Epithelial cell of proximal tubule (primary cell): ENCODE measurements around the gene DEPDC7. TPM values are rescaled to one million over a fixed set of nuclear protein-coding genes. Genes with fewer than 3 reads are reported as not detected.

Experiments used
- DNase-seq: peaks from one replicate; pipeline ENCODE4 v3.0.0-alpha.2; 2011; ENCODE audit warnings: low read depth
- H3K4me3 ChIP-seq: 2 replicates; pipeline ENCODE4 v1.5.1; 2011; ENCODE audit warnings: low read depth, mild to moderate bottlenecking, low read length
- total RNA-seq: library from RNA; depleted of rRNA; stranded (reverse); fragments of >200 nt; gene quantifications from 2 replicates; pipeline ENCODE4 v1.2.3, GENCODE V29; 2015
- TF ChIP-seq, protein P1 (sequence below): conservative IDR thresholded peaks from 2 replicates; pipeline ENCODE4 v1.5.1; 2012; ENCODE audit warnings: low read depth, mild to moderate bottlenecking, low read length

Gene DEPDC7
- total RNA-seq, 1 donor from 2014 or later = 2.2 TPM

DNA sequence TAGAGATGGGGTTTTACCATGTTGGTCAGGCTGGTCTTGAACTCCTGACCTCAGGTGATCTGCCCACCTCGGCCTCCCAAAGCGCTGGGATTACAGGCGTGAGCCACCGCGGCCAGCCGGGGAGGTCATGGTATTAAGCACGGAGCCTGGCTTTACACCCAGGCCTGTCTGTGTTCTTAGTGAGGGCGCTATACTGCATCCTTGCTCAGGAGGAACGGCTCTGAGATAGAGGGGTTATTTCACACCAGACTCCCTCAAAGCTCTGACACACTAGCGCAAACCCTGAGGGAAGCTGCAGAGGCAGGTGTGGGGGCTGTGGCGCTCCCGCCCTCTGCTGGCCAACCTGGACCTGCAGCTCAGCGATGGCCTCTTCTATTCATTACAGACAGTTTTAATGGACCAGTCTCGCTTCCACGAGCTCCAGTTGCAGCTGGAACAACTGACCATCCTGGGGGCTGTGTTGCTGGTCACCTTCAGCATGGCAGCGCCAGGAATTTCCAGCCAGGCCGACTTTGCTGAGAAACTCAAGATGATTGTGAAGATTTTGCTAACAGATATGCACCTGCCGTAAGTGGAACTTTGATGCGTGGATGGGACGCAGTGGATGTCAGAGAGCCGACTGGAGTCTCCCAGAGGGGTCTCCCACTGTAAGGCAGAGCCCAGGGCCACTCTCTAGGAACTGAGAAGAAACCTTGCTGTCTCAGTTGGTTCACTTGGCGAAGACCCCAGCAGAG is 49.9 kb downstream of the DEPDC7 start:
- no peak for DNase-seq
- no peak overlapping the region for H3K4me3 ChIP-seq
- TF ChIP-seq, protein P1, sequence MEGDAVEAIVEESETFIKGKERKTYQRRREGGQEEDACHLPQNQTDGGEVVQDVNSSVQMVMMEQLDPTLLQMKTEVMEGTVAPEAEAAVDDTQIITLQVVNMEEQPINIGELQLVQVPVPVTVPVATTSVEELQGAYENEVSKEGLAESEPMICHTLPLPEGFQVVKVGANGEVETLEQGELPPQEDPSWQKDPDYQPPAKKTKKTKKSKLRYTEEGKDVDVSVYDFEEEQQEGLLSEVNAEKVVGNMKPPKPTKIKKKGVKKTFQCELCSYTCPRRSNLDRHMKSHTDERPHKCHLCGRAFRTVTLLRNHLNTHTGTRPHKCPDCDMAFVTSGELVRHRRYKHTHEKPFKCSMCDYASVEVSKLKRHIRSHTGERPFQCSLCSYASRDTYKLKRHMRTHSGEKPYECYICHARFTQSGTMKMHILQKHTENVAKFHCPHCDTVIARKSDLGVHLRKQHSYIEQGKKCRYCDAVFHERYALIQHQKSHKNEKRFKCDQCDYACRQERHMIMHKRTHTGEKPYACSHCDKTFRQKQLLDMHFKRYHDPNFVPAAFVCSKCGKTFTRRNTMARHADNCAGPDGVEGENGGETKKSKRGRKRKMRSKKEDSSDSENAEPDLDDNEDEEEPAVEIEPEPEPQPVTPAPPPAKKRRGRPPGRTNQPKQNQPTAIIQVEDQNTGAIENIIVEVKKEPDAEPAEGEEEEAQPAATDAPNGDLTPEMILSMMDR = peak; percentile 92

DNA sequence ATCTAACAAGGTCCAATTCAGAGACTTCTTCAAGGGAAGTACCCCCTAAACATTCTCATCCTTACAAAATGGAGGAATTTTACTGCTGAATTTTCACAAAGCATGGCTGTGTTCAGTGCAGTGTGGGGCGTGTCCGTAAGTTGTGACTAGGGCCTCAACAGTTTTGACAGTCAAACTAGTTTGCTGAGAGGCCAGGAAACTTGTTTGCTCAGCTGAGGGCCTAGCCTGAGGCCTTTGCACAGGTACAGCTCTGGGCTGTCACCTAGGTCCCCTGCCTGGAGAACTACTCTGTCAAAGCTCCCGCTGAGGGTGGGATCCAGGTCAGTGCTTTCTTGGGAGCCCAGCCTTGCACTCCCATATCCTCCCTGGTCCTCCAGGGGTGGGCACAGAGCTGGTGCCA is 51.6 kb downstream of the DEPDC7 start:
- no peak for DNase-seq
- TF ChIP-seq, protein P1 = no peak

DNA sequence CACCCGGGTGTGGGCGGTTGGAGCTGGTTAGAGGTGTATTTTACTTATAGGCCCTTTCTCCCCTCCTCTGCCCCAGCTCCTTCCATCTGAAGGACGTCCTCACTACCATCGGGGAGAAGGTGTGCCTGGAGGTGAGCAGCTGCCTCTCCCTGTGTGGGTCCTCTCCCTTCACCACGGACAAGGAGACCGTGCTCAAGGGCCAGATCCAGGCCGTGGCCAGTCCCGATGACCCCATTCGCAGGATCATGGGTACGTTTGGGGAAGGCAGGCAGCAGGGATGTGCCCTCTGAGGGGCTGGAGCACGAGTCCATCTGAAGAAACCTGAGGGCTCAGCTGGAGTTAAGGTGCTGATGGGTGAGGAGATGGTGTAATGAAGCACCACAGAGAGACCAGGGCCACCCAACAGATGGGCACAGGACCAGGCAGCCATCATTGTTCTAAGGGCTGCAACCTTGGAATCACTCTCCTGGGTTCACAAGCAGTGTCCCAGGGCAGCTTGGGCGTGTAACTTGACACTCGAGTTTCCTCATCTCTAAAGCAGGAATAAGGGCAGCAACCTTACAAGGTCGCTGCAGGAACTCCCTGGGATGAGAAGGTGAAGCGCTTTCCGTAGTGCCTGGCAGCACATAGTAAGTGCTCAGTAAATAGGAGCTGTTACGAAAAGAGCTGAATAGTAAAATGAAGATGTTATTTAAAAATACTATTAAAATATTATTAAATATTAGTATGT is 53.1 kb downstream of the DEPDC7 start:
- DNase-seq = no peak
- TF ChIP-seq, protein P1 = no peak

More for the DNA sequence above, 51.6 kb downstream of the DEPDC7 start:
- H3K4me3 ChIP-seq = no peak overlapping the region

DNA sequence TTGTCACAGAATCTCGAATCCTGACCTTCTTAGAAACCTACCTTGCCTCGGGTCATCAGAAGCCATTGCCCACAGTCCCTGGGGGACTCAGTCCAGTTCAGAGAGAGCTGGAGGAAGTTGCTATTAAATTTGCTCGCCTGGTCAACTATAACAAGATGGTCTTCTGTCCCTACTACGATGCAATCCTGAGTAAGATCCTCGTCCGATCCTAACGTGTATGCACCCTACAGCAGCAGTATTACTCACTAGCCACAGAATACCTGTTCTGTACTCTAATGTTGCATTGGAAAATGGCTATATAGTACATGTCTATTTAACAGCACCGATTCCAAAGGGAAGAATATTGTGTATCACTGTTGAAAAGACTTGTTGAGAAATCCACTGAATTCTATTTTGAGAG is 56.8 kb downstream of the DEPDC7 start:
- no peak overlapping the region for H3K4me3 ChIP-seq
- TF ChIP-seq, protein P1 = no peak
- DNase-seq = no peak

More for the DNA sequence above, 53.1 kb downstream of the DEPDC7 start:
- H3K4me3 ChIP-seq = no peak overlapping the region

Other genes starting within 250 kb of the DEPDC7 start
- not detected in 2 replicates for gene CCDC73, start 221.2 kb upstream of the DEPDC7 start, total RNA-seq
- 2.7 and 3.1 TPM in 2 replicates for gene PRRG4, start 186.0 kb upstream of the DEPDC7 start, total RNA-seq
- gene QSER1, start 123.1 kb upstream of the DEPDC7 start, total RNA-seq = 12.7 and 18.6 TPM in 2 replicates
- gene TCP11L1, start 23.7 kb downstream of the DEPDC7 start, total RNA-seq = 9.8 and 15.2 TPM in 2 replicates
- 30.0 and 45.1 TPM in 2 replicates for gene CSTF3, start 145.6 kb downstream of the DEPDC7 start, total RNA-seq
- gene HIPK3, start 241.5 kb downstream of the DEPDC7 start, total RNA-seq = 21.3 and 26.9 TPM in 2 replicates